K562 (cell line): ENCODE data around the gene CSMD2. TPM values are rescaled to one million over a fixed set of nuclear protein-coding genes. Genes with fewer than 3 reads are reported as not detected.

Experiments used
- ATAC-seq: fragments of 200-7000 bp; cut with Tn5 transposase; 3 replicates; pipeline ENCODE4 v1.9.1; 2020; ENCODE audit warnings: moderate library complexity
- BruUV-seq: library from RNA; stranded (reverse); fragments of 400-500 nt; replicated peaks from 2 replicates; lab custom pipeline; 2021; lab: Mats Ljungman, UMichigan
- CTCF ChIA-PET: fragments of 300-600 bp; formaldehyde crosslinking; extraction: SDS; loops from one replicate; lab custom pipeline; 2021; ENCODE audit warnings: low intra/inter-chr PET ratio; lab: Yijun Ruan, JAX
- POLR2A ChIA-PET: fragments of 300-600, 350-650 bp; sonication (Branson Sonifier 250); formaldehyde crosslinking; extraction: SDS; loops from one replicate; lab custom pipeline; 2021; ENCODE audit warnings: antibody characterized with exemption, inconsistent platforms; lab: Yijun Ruan, JAX
- DNase-seq, 4 experiments: peaks; one replicate each; pipeline versions ENCODE4 v3.0.0 to v3.0.0-alpha.2; 2011 to 2018; ENCODE audit warnings: low spot score in 3 of 4, mixed read lengths in 3 of 4; ENCODE audit errors: extremely low read depth in 1 of 4
- FAIRE-seq: peaks from 2 replicates; lab custom pipeline; 2011; peaks lifted over from hg19 to GRCh38; lab: Jason Lieb, UNC
- H2AFZ ChIP-seq: 2 replicates; pipeline ENCODE4 v1.6.0; 2011; ENCODE audit warnings: low read depth, low read length, control low read depth, inconsistent platforms
- H3K27ac ChIP-seq: fragments of 200-600 bp; 3 replicates; pipeline ENCODE4 v1.8.0; 2011; ENCODE audit warnings: low read depth, mild to moderate bottlenecking, control low read depth, inconsistent platforms, low read length, moderate library complexity, mixed read lengths; ENCODE audit errors: extremely low read depth
- H3K27me3 ChIP-seq, 2 experiments: fragments of 300-600 bp in 1 of 2; 2 replicates in 1 of 2; 3 replicates in 1 of 2; pipeline versions ENCODE4 v1.6.0 to v1.8.0; 2011; ENCODE audit warnings: inconsistent platforms in 2 of 2, low read length in 2 of 2, mild to moderate bottlenecking in 1 of 2, mixed read lengths in 1 of 2, moderate library complexity in 1 of 2; ENCODE audit not compliant: control insufficient read depth in 2 of 2, insufficient read depth in 2 of 2
- H3K36me3 ChIP-seq: fragments of 300-600 bp; 3 replicates; pipeline ENCODE4 v1.8.0; 2011; ENCODE audit warnings: mild to moderate bottlenecking, low read length, inconsistent platforms; ENCODE audit not compliant: control insufficient read depth, insufficient read depth
- H3K4me1 ChIP-seq, 2 experiments: fragments of 200-600 bp in 1 of 2; replicated peaks in 1 of 2; 2 replicates in 1 of 2; 3 replicates in 1 of 2; pipeline versions ENCODE4 v1.5.1 to v1.8.0; 2011; ENCODE audit warnings: inconsistent platforms in 2 of 2, low read length in 2 of 2, mild to moderate bottlenecking in 1 of 2, mixed read lengths in 1 of 2, moderate library complexity in 1 of 2; ENCODE audit not compliant: control insufficient read depth in 2 of 2, insufficient read depth in 2 of 2
- H3K4me2 ChIP-seq: 2 replicates; pipeline ENCODE4 v1.6.1; 2011; ENCODE audit warnings: low read length, control low read depth, inconsistent platforms, mixed read lengths; ENCODE audit not compliant: insufficient read depth
- H3K4me3 ChIP-seq: fragments of 200-600 bp; sonication (generic), shearing (Covaris generic); 2 replicates; pipeline ENCODE4 v1.5.1; 2016; ENCODE audit warnings: control low read depth, inconsistent platforms
- H3K79me2 ChIP-seq: fragments of 200-600 bp; 3 replicates; pipeline ENCODE4 v1.8.0; 2011; ENCODE audit warnings: low read length, inconsistent platforms; ENCODE audit not compliant: control insufficient read depth, insufficient read depth
- H3K9ac ChIP-seq, 2 experiments: 2 replicates each; pipeline versions ENCODE4 v1.6.0 to v1.6.1; 2011; ENCODE audit warnings: low read depth in 2 of 2, low read length in 2 of 2, control low read depth in 1 of 2, inconsistent platforms in 1 of 2, mild to moderate bottlenecking in 1 of 2, mixed read lengths in 1 of 2; ENCODE audit not compliant: insufficient read depth in 1 of 2
- H3K9me1 ChIP-seq: one replicate; pipeline ENCODE4 v1.6.0; 2011; ENCODE audit warnings: inconsistent platforms, mild to moderate bottlenecking, low read length, moderate library complexity; ENCODE audit not compliant: control insufficient read depth, insufficient read depth
- H3K9me3 ChIP-seq: replicated peaks from 2 replicates; pipeline ENCODE4 v1.5.1; 2011; ENCODE audit warnings: low read depth, low read length, inconsistent platforms; ENCODE audit not compliant: control insufficient read depth, insufficient read depth
- H4K20me1 ChIP-seq: replicated peaks from 2 replicates; pipeline ENCODE4 v1.6.1; 2011; ENCODE audit warnings: low read length, inconsistent platforms, mixed read lengths; ENCODE audit not compliant: control insufficient read depth, insufficient read depth
- ATF7 ChIP-seq: fragments of 450-650 bp; IDR thresholded peaks from 2 replicates; pipeline ENCODE4 v1.7.1; 2014; ENCODE audit warnings: mild to moderate bottlenecking, moderate library complexity
- E2F3 ChIP-seq: fragments of 250-450 bp; sonication (Bioruptor Pico); IDR thresholded peaks from 2 replicates; pipeline ENCODE4 v1.4.0; 2020; ENCODE audit warnings: mild to moderate bottlenecking
- HDAC3 ChIP-seq: fragments of 450-650 bp; IDR thresholded peaks from 2 replicates; pipeline ENCODE4 v1.6.1; 2018; ENCODE audit warnings: borderline replicate concordance, mild to moderate bottlenecking, moderate library complexity; ENCODE audit not compliant: partially characterized antibody
- HMG20B ChIP-seq: fragments of 250-450 bp; sonication (Bioruptor Pico); IDR thresholded peaks from 2 replicates; pipeline ENCODE4 v1.5.0; 2021; ENCODE audit warnings: mild to moderate bottlenecking
- LCOR ChIP-seq: sonication (generic); formaldehyde crosslinking; IDR thresholded peaks from 2 replicates; pipeline ENCODE4 v1.8.0; 2022; ENCODE audit warnings: mild to moderate bottlenecking, missing genetic modification reagents
- MED1 ChIP-seq: sonication (generic); formaldehyde crosslinking; IDR thresholded peaks from 2 replicates; pipeline ENCODE4 v1.8.1; 2023; ENCODE audit warnings: missing genetic modification reagents, borderline replicate concordance
- MEF2D ChIP-seq: conservative IDR thresholded peaks from 2 replicates; pipeline ENCODE4 v1.6.1; 2016; ENCODE audit warnings: low read depth, missing genetic modification characterization, missing compliant biosample characterization
- NFXL1 ChIP-seq: fragments of 450-650 bp; formaldehyde crosslinking; IDR thresholded peaks from 2 replicates; pipeline ENCODE4 v1.4.0; 2021; ENCODE audit warnings: mild to moderate bottlenecking
- PCBP2 ChIP-seq: fragments of 200-400 bp; formaldehyde crosslinking; IDR thresholded peaks from 2 replicates; pipeline ENCODE4 v1.6.1; 2018; ENCODE audit warnings: low read length, low read depth, mild to moderate bottlenecking, moderate library complexity; ENCODE audit not compliant: poor library complexity, severe bottlenecking
- RFX1 ChIP-seq: fragments of 450-650 bp; IDR thresholded peaks from 2 replicates; pipeline ENCODE4 v1.6.1; 2016; ENCODE audit warnings: mild to moderate bottlenecking, moderate library complexity
- ZKSCAN8 ChIP-seq: fragments of 200-800 bp; sonication (Bioruptor generic); IDR thresholded peaks from 2 replicates; pipeline ENCODE4 v1.6.1; 2016; ENCODE audit warnings: missing genetic modification characterization, missing compliant biosample characterization
- ZNF184 ChIP-seq: sonication (generic); formaldehyde crosslinking; IDR thresholded peaks from 2 replicates; pipeline ENCODE4 v1.5.0; 2020; ENCODE audit warnings: missing genetic modification reagents
- ZNF253 ChIP-seq: fragments of 250-450 bp; sonication (Bioruptor Pico); conservative IDR thresholded peaks from 2 replicates; pipeline ENCODE4 v1.6.1; 2021; ENCODE audit warnings: mild to moderate bottlenecking
- ZNF584 ChIP-seq: fragments of 200-800 bp; sonication (Bioruptor generic); IDR thresholded peaks from 2 replicates; pipeline ENCODE4 v1.6.1; 2016; ENCODE audit warnings: low read depth, mild to moderate bottlenecking, missing genetic modification characterization, missing compliant biosample characterization
- ZSCAN29 ChIP-seq: fragments of 450-650 bp; IDR thresholded peaks from 2 replicates; pipeline ENCODE4 v1.6.1; 2017
- WGBS: fragments of 100-300 bp; shearing (Covaris generic); methylation state at CpG from one replicate; pipeline ENCODE4 v1.1.6; 2016; ENCODE audit warnings: low coverage, mixed read lengths; ENCODE audit not compliant: insufficient coverage; ENCODE audit errors: missing lambda C conversion rate; 5-methylcytosine and 5-hydroxymethylcytosine counted together
- in situ Hi-C: fragments of 300-500 bp; cut with MboI; formaldehyde crosslinking; loops from 4 replicates; pipeline ENCODE4 v1.15.0; 2018; ENCODE audit warnings: inconsistent platforms, mixed read lengths
- intact Hi-C: fragments of 100-400 bp; cut with micrococcal nuclease; formaldehyde crosslinking; loops from 2 replicates; pipeline ENCODE4 v1.14.2; 2022
- polyA plus RNA-seq, 8 experiments: library from polyadenylated mRNA; depleted of rRNA in 4 of 8; stranded (reverse) in 5 of 8; unstranded in 3 of 8; fragments of >200 nt; fragmentation: Nextera tagmentation in 2 of 8; fragmentation: Illumina TruSeq in 1 of 8; extraction: Ambion mirVana in 2 of 8; extraction: Trizol in 1 of 8; gene quantifications; 2 replicates each; pipeline versions ENCODE4 v1.2.1 to v1.2.3, GENCODE V29; 2011 to 2014; ENCODE audit warnings: inconsistent platforms in 1 of 8, missing spikeins in 1 of 8
- total RNA-seq, 7 experiments: library from RNA; depleted of rRNA in 6 of 7; stranded (reverse); fragments of >200 nt in 6 of 7; fragmentation: Illumina TruSeq in 2 of 7; extraction: Trizol in 2 of 7; gene quantifications; 2 replicates each; pipeline versions ENCODE4 v1.2.1 to v1.2.3, GENCODE V29; 2011 to 2021; ENCODE audit warnings: low replicate concordance in 1 of 7
- TF ChIP-seq, protein P1 (sequence below): fragments of 250-450 bp; sonication (Bioruptor Pico); IDR thresholded peaks from 2 replicates; pipeline ENCODE4 v1.5.0; 2020; ENCODE audit warnings: mild to moderate bottlenecking
- TF ChIP-seq, protein P2 (sequence below): fragments of 450-650 bp; IDR thresholded peaks from 2 replicates; pipeline ENCODE4 v1.7.1; 2018; ENCODE audit warnings: mild to moderate bottlenecking, low read depth; ENCODE audit not compliant: partially characterized antibody

Gene CSMD2
- total and polyA plus RNA-seq, 9 of the 15 experiments (the other 6 are each of a cell fraction or from before 2014, with no cell fraction given), result not detected

DNA sequence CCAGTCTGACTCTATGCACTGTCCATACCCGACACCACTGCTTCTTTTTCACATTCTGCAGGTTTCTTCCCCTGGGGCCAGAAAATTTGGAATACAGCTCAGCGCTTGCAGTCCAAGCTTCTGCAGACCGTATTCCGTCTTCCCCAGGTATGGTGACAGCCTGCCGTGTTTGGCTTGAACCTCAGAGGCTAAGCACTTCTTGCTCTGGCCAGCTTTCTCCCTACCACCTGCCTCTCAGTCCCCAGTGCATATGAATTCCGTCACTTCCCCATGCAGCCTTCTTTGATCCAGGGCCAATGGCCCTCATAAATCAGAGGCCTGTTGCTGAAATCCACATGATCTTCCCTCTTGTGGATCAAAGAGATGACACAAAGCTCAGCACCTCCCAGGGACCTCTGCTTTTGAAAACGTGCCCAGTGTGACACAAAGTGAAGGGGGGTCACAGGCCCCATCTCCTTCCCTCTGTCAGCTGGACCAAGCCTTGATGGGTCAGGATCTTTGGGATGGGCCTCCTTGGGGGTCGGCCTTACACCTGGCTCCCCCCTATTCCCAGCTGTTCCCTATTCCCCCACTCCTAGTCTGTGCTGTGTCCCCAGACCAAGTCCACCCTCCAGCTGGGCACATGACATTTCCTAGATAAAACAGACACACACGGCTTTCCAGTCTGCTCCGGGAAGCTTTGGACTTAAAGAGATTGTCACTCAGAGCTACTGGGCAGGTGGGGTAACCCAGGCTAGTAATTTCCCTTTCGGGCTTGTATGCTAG, 234.5 kb downstream of the CSMD2 start:
- Histone ChIP-seq H3K4me1 (no peaks in the 10 kb centered on the region), H3K9me1 (no peaks in the 10 kb centered on the region), H3K9ac (no peak overlapping the region), H4K20me1 (no peaks in the 10 kb centered on the region), H3K27me3 (peaks cover 0 to 10% of the 10 kb centered on the region in 2 experiments; a peak in 1 of 5 replicates), H3K4me2 (no peak overlapping the region), H3K27ac (no peak overlapping the region), H3K36me3 (no peaks in the 10 kb centered on the region), H2AFZ (no peak overlapping the region), H3K79me2 (no peaks in the 10 kb centered on the region), H3K9me3 (no peaks in the 10 kb centered on the region), H3K4me3 (no peak overlapping the region)
- ChIA-PET CTCF (no interaction called here), POLR2A (interaction anchor here (0.5 to 1.0 kb wide), 3 partner anchors 76 to 727 kb away, joined by 3 to 4 read pairs (median 3); partner anchors contain the start of gene PHC2)
- 0% methylated on average over 11 of the region's 11 CpGs for WGBS
- TF ChIP-seq ZSCAN29, result no peak
- no peak for TF ChIP-seq ZNF253 (CRISPR knock-in tag)
- no peak for TF ChIP-seq PCBP2
- TF ChIP-seq LCOR (CRISPR knock-in tag), result no peak
- no peak for TF ChIP-seq ZNF584 (CRISPR knock-in tag)
- TF ChIP-seq E2F3 (CRISPR knock-in tag), result no peak
- TF ChIP-seq, protein P1, sequence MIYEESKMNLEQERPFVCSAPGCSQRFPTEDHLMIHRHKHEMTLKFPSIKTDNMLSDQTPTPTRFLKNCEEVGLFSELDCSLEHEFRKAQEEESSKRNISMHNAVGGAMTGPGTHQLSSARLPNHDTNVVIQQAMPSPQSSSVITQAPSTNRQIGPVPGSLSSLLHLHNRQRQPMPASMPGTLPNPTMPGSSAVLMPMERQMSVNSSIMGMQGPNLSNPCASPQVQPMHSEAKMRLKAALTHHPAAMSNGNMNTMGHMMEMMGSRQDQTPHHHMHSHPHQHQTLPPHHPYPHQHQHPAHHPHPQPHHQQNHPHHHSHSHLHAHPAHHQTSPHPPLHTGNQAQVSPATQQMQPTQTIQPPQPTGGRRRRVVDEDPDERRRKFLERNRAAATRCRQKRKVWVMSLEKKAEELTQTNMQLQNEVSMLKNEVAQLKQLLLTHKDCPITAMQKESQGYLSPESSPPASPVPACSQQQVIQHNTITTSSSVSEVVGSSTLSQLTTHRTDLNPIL, result no peak
- TF ChIP-seq ATF7, result no peak
- no peak for TF ChIP-seq ZKSCAN8
- no peak for TF ChIP-seq HMG20B (CRISPR knock-in tag)
- TF ChIP-seq ZNF184 (CRISPR knock-in tag), result no peak
- TF ChIP-seq NFXL1, result no peak
- TF ChIP-seq MED1 (CRISPR knock-in tag), result no peak
- TF ChIP-seq HDAC3, result no peak
- no peak for TF ChIP-seq MEF2D (tag)
- TF ChIP-seq, protein P2, sequence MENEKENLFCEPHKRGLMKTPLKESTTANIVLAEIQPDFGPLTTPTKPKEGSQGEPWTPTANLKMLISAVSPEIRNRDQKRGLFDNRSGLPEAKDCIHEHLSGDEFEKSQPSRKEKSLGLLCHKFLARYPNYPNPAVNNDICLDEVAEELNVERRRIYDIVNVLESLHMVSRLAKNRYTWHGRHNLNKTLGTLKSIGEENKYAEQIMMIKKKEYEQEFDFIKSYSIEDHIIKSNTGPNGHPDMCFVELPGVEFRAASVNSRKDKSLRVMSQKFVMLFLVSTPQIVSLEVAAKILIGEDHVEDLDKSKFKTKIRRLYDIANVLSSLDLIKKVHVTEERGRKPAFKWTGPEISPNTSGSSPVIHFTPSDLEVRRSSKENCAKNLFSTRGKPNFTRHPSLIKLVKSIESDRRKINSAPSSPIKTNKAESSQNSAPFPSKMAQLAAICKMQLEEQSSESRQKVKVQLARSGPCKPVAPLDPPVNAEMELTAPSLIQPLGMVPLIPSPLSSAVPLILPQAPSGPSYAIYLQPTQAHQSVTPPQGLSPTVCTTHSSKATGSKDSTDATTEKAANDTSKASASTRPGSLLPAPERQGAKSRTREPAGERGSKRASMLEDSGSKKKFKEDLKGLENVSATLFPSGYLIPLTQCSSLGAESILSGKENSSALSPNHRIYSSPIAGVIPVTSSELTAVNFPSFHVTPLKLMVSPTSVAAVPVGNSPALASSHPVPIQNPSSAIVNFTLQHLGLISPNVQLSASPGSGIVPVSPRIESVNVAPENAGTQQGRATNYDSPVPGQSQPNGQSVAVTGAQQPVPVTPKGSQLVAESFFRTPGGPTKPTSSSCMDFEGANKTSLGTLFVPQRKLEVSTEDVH, result no peak
- TF ChIP-seq RFX1, result no peak
- BruUV-seq, result no TSS peak
- DNase-seq (no peak), ATAC-seq (no peak), FAIRE-seq (no peak)
- intact Hi-C loops, result no loop called here
- in situ Hi-C loops, result no loop called here
